H54 (cell line): ENCODE results near the gene LYPD1.

Experiments used
- DNase-seq: peaks from one replicate; pipeline ENCODE4 v3.0.0; 2011; ENCODE audit warnings: low spot score, mixed read lengths; ENCODE audit not compliant: insufficient read length
- FAIRE-seq: peaks from 3 replicates; lab custom pipeline; 2011; peaks lifted over from hg19 to GRCh38; lab: Jason Lieb, UNC
- POLR2A ChIP-seq: IDR thresholded peaks from 2 replicates; pipeline ENCODE4 v1.6.1; 2011; ENCODE audit warnings: low read depth, mild to moderate bottlenecking, low read length

The LYPD1 gene

DNA sequence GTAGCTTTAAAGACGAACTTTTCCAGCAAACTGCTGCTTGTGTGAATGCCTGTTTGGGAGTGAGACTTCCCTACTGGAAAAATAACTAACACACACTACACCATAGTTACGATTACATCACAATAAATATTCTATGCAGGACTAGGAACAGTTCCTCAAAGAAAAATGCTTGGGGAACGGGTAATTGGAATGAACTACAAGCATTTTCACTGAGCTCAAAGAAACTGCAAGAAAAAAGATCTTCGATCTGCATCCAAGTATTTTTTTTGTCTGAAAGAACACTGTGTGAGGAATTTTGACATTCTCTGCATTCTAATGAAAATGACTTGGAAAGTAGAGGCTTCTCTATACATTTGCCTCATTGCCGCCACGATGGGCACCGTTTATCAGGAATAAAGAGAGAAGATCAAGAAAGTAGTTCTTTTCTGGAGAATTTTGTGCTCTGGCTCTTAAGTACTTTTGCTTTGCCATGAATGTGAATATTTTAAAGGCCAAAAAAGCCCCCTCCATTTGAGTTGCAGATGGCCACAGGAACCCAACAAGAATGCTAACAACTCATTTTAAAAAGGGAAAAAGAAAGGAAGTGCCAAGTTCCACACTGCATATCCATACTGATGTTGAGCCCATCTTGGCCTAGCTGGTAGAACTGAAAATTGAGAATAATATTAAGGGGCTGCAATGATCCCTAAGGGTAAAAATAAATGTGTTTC, 13.6 kb downstream of the LYPD1 start:
- no peak for TF ChIP-seq POLR2A
- FAIRE-seq = no peak

DNA sequence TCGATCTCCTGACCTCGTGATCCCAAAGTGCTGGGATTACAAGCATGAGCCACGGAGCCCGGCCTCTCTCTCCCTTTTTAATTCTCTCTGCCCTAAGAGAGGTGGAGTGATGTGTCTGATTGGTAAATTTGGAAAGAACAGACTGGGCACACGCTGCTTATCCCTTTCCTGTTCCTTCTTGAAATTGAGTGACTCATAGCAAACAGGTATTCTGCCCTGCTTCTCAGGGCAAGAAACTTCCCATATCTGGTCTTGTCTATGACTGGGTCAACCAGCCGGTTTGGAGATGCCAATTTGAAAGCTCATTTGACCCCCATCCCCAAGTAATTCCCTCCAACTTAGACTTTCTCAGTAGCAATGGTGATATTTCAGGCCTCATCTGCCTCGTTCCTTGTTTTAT, 15.0 kb downstream of the LYPD1 start:
- FAIRE-seq (no peak), DNase-seq (no peak)
- no peak for TF ChIP-seq POLR2A

More for the DNA sequence above, 13.6 kb downstream of the LYPD1 start:
- no peak for DNase-seq

DNA sequence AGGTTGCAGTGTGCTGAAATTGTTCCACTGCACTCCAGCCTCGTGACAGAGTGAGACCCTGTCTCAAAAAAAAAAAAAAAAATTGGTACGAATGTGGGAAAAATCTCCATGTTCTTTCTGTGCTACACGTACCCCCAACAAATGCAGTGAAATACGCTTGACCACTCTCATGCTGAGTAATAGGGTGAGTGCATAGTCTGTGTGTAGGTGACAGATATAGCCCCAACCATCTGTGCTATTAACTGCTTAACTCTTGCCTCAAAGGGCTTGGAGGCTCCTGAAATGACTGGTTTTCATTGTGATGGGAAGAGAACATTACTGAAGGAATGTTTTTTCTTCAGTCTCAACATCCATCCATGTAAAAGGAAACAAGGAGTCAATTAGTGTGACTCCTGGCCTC, 15.7 kb downstream of the LYPD1 start:
- no peak for TF ChIP-seq POLR2A
- FAIRE-seq (no peak), DNase-seq (no peak)

DNA sequence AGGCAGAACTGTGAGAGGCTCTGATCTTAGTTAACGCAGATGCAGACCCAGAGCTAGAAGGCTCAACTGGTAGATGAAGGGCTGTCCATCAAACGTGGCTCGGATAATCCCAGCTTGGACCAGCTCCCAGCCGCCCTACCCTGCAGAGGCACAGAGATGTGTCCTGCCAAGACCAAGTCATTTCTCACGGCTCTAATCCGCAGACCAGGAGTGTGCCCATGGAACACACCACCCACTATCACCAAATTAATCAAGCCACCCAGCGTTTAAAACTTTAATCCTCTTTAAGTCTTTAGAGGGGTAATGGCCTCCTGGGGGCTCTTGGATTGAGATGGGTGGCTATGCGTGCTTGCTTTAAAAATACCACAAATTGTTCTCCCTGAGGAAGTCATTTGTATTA, 17.5 kb downstream of the LYPD1 start:
- FAIRE-seq (no peak), DNase-seq (no peak)
- no peak for TF ChIP-seq POLR2A

DNA sequence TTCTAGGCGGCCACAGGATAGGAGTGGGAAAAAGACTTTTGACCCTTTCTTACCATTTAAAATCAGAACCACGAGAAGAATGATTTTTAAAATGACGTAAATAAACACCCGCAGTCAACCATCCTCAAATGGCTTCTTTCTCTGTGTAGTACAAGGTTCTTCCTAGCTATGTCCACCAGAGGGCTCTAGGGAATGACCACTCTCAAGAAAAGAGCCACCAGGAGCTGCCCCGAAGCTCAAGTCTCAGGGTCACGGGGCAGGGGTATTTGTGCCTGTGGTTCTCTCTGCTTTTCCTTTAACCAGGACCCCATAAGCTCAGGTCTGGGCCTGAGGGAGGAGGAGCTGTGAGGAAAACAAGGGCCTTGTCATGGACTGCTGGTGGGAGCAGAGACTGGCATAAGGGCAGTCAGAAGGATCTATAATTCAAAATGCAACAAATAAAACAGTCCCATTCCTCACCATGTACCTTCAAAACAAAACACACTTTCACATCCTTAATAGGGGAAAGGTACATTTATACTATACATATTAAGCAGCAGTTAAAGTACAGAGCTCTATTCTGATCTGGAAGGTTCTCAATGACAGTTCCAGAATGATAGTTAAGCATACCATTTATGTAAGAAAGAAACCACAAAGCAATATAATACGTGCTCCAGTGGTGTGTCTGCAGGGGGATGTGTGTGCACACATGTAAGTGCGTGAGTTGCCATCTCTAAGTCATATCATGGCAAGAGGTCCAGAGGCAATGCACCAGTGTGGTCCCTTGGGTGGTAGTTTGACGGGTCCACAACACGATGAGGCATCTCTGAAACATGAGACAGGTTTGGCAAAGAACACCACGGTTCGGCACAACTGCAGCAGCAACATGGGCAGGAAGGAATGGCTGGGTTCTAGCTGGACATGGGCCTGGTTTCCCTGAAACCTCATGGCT, 18.6 kb downstream of the LYPD1 start:
- FAIRE-seq = no peak

DNA sequence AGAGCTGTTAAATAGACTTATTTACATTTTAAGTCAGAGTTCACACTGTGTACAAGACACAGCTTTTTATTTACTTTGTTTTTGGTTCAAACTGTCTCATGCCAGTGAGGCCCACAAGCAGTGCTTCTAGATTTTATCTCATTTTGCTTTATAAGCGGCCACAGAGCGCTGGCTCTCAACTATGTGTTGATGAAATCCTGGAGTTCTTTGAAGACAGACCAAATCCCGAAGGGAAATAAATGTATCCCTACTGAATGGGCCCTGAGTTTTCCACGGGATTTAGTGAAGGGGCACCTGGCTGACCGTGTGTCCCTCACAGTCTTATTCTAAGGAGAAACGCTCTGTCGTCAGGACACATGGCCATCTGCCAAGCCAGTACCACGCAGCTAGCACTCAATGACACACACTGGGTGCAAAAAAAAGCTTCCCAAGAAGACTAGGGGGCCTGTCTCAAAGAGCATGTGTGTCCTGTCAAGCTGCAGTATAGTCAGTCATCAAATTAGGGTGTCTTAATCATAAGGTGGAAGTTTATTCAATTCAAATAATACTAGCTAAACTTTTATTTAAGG, 23.4 kb downstream of the LYPD1 start:
- no peak for FAIRE-seq
- no peak for TF ChIP-seq POLR2A

More for the DNA sequence above, 18.6 kb downstream of the LYPD1 start:
- peak; percentile 12 for DNase-seq
- TF ChIP-seq POLR2A = no peak

DNA sequence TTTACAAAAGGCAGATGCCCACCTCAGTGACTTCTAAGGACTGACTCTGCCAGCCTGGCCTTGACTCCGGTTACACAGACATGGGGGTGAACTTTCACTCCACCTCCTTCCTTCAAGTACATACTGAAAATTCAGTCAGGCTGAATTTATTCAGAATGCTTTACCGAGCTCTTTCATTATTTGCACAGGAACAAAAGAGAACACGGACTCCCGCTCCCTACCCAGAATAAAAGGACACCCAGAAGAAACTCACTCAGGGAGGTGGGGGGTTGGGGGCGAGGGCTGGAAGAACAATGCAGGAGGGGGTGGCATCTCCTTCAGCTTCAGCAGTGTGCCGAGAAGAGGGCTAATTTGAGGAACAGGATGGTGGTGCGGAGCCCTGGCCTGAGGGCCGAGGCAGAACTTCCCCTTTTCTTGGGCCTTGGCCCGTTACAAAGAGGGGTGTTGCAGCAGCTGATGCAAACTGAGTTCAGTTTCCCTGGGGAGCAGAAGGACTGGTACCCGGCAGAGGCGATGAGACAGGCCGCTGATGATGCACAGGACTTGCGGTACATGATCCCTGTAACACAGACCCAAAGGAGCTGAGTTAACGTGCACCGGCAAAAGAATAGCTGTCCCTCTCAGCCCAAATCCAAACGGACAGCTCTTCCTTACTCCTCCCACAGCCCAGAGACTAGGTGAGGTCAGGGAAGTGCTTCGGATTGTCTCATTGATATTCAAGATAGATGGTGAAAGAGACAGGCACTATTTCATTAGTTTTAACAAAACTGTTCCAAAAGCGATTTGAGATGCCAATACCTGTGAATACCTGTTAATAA, 24.1 kb downstream of the LYPD1 start:
- no peak for TF ChIP-seq POLR2A
- no peak for DNase-seq
- FAIRE-seq = no peak

More for the DNA sequence above, 23.4 kb downstream of the LYPD1 start:
- no peak for DNase-seq

DNA sequence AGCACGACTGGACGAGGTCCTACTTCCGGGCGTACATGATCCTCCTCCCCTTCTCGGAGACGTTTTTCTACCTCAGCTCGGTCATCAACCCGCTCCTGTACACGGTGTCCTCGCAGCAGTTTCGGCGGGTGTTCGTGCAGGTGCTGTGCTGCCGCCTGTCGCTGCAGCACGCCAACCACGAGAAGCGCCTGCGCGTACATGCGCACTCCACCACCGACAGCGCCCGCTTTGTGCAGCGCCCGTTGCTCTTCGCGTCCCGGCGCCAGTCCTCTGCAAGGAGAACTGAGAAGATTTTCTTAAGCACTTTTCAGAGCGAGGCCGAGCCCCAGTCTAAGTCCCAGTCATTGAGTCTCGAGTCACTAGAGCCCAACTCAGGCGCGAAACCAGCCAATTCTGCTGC, 24.8 kb downstream of the LYPD1 start:
- TF ChIP-seq POLR2A = no peak
- FAIRE-seq (no peak), DNase-seq (no peak)

DNA sequence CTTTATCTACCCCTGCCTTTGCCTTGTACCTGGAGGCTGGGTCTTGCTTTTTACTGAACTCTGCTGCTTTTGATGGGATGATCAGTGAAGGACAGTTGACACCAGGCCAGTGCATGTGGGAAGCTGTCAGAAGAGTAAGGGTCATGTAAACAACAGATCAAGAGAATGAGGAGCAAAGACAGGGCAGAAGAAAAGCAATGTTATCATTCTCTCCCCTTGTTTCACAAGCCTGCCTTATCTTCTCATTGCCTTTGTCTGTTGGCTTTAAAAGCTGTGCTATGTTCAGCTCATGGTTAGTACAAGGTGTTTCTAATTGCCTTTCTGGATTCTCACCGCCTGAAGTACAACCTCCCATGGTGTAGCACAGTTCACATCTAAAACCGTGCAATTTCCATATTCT, 27.6 kb downstream of the LYPD1 start:
- DNase-seq (no peak), FAIRE-seq (no peak)
- no peak for TF ChIP-seq POLR2A

DNA sequence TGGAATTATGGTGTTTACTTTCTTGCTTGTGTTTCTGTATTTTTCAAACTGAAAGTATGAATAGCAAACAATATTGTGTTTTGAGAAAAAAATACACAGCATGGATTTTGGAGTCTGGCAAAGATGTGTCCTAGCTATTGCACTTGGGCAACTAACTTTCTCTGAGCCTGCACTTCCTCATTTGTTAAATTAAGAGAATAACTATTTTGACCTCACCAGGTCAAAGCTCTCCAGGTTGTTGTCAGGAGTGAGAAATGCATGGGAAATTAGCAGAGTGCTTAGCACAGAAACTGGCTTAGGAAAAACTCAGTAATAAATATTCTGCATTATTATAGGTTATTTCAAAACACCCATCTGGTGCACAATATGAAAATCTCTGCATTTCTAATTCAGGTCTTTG, 28.2 kb downstream of the LYPD1 start:
- TF ChIP-seq POLR2A = no peak
- FAIRE-seq (no peak), DNase-seq (no peak)

DNA sequence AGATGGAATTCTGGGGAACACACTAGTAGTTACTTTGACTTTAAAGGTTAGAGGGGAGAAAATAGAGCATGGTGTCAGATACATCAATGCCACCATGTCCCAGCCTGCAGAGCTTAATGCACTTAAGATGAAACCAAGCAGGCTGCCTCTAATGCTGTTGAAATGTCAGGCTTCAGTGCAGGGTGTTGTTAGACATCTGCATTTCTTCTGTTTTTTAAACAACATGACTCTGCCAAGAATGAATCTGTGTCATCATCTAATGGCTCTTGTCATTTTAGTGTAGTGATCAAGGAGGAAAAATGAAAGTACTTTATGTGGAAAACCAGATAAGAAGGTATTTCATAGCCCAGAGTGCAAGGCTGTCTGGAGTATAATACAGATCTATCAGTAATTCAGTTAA, 29.9 kb downstream of the LYPD1 start:
- FAIRE-seq = no peak
- TF ChIP-seq POLR2A = no peak
- no peak for DNase-seq

DNA sequence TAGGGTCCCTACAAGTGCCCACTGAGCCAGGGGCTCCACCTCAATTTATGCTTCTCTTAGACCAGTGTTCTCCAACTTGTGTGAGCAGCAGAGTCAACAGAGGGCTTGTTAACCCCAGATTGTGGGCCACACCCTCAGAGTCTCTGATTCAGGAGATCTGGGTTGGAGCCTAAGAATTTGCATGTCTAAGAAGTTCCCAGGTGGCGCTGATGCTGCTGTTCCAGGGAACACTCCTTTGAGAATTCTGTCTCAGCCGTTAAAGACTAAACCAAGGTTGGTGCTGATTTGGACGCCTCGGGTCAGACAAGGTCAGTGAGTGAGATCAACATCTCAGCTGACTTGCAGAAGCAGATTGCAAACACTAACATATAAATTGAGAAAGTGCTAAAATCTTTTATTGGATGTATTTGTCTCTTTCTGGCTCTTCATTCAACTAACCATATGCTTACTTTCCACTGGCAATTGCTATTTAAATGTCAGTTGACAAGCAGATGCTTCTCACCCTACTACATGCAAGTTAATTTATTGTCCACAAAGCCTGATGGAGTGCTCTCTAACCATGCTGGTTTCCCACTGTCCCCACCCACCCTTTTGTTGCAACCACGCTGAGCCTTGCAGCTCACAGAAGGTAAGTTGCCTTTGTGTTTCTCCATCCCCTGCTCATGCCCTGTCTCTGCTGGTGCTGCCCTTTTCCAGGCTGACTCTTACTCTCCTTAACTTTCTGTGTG, 31.5 kb downstream of the LYPD1 start:
- no peak for TF ChIP-seq POLR2A
- DNase-seq = no peak
- FAIRE-seq = no peak

DNA sequence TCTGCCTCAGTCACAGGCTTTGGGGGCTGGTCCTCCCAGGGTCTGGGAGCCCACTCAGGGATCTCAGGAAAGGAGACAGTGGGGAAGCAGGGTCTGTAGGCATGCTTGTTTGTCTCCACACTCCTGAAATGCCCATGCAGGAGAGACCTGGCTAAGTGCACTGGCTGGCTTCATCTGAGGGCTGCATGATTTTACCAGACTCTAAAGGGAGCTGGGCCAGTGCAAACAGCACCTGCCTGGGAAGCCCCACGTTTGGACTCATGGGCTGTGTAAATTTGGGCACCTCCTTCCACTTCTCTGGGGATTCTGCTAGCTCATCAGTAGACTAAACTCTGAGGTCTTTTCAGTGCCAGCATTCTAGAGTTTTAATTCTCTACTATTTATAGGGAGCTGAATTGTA, 33.7 kb downstream of the LYPD1 start:
- no peak for TF ChIP-seq POLR2A

More for the DNA sequence above, 33.7 kb downstream of the LYPD1 start:
- no peak for FAIRE-seq
- DNase-seq = no peak
